HepG2 (cell line): ENCODE measurements around the gene KRTAP9-7. TPM values are rescaled to one million over a fixed set of nuclear protein-coding genes. Genes with fewer than 3 reads are reported as not detected.

Experiments
- ATAC-seq: fragments of 200-7000 bp; cut with Tn5 transposase; 3 replicates; pipeline ENCODE4 v1.9.1; 2020; ENCODE audit warnings: mild to moderate bottlenecking, moderate library complexity
- BruUV-seq: library from RNA; stranded (reverse); fragments of 400-500 nt; replicated peaks from 2 replicates; lab custom pipeline; 2021; lab: Mats Ljungman, UMichigan
- CTCF ChIA-PET: fragments of 300-600 bp; formaldehyde crosslinking; extraction: SDS; loops from one replicate; lab custom pipeline; 2021; ENCODE audit warnings: low total read pairs, inconsistent platforms, low intra/inter-chr PET ratio; lab: Yijun Ruan, JAX
- POLR2A ChIA-PET: fragments of 350-600 bp; sonication (Branson Sonifier 250); formaldehyde crosslinking; loops from one replicate; lab custom pipeline; 2020; ENCODE audit warnings: antibody characterized with exemption, inconsistent platforms; lab: Yijun Ruan, JAX
- DNase-seq: peaks from one replicate; pipeline ENCODE4 v3.0.0-alpha.2; 2015; ENCODE audit warnings: low spot score
- FAIRE-seq: peaks from 3 replicates; lab custom pipeline; 2011; peaks lifted over from hg19 to GRCh38; lab: Jason Lieb, UNC
- H2AFZ ChIP-seq: one replicate; pipeline ENCODE4 v1.6.1; 2011; ENCODE audit warnings: low read length, inconsistent platforms
- H3K27ac ChIP-seq: fragments of 300-600 bp; 3 replicates; pipeline ENCODE4 v1.8.0; 2011; ENCODE audit warnings: mixed run types, mild to moderate bottlenecking, mixed read lengths, low read length, inconsistent platforms; ENCODE audit not compliant: insufficient read depth; ENCODE audit errors: extremely low read length
- H3K27me3 ChIP-seq, 2 experiments: fragments of 200-600 bp in 1 of 2; 2 replicates in 1 of 2; 3 replicates in 1 of 2; pipeline versions ENCODE4 v1.6.0 to v1.8.0; 2011; ENCODE audit warnings: low read length in 2 of 2, mild to moderate bottlenecking in 2 of 2, moderate library complexity in 2 of 2, inconsistent platforms in 1 of 2; ENCODE audit not compliant: insufficient read depth in 2 of 2, control insufficient read depth in 1 of 2
- H3K36me3 ChIP-seq, 2 experiments: fragments of 200-600 bp in 1 of 2; replicated peaks in 1 of 2; 2 replicates in 1 of 2; 3 replicates in 1 of 2; pipeline versions ENCODE4 v1.5.1 to v1.8.0; 2011; ENCODE audit warnings: low read length in 2 of 2, inconsistent platforms in 1 of 2; ENCODE audit not compliant: insufficient read depth in 2 of 2, control insufficient read depth in 1 of 2
- H3K4me1 ChIP-seq: 2 replicates; pipeline ENCODE4 v1.5.1; 2012; ENCODE audit warnings: low read length, inconsistent platforms; ENCODE audit not compliant: insufficient read depth
- H3K4me2 ChIP-seq: 2 replicates; pipeline ENCODE4 v1.6.0; 2011; ENCODE audit warnings: low read depth, low read length, inconsistent platforms
- H3K4me3 ChIP-seq, 3 experiments: fragments of 200-600 bp in 1 of 3; sonication (generic), shearing (Covaris generic) in 1 of 3; replicated peaks in 1 of 3; 2 replicates each; pipeline ENCODE4 v1.5.1; 2011 to 2016; ENCODE audit warnings: low read length in 3 of 3, inconsistent platforms in 2 of 3, low read depth in 2 of 3, mild to moderate bottlenecking in 2 of 3, control low read depth in 1 of 3, mixed read lengths in 1 of 3; ENCODE audit not compliant: insufficient read depth in 1 of 3
- H3K79me2 ChIP-seq: one replicate; pipeline ENCODE4 v1.6.1; 2011; ENCODE audit warnings: low read length, inconsistent platforms; ENCODE audit not compliant: insufficient read depth
- H3K9ac ChIP-seq: 2 replicates; pipeline ENCODE4 v1.6.0; 2011; ENCODE audit warnings: mild to moderate bottlenecking, low read depth, low read length, inconsistent platforms; ENCODE audit not compliant: insufficient read depth
- H3K9me3 ChIP-seq: 2 replicates; pipeline ENCODE4 v1.5.1; 2012; ENCODE audit warnings: mild to moderate bottlenecking, low read length
- H4K20me1 ChIP-seq: 2 replicates; pipeline ENCODE4 v1.6.0; 2011; ENCODE audit warnings: inconsistent platforms, mild to moderate bottlenecking, low read length, moderate library complexity; ENCODE audit not compliant: insufficient read depth
- ARNTL ChIP-seq: sonication (generic); formaldehyde crosslinking; IDR thresholded peaks from 2 replicates; pipeline ENCODE4 v1.4.0; 2020; ENCODE audit warnings: mild to moderate bottlenecking, missing genetic modification reagents
- FOXO1 ChIP-seq: sonication (generic); formaldehyde crosslinking; IDR thresholded peaks from 2 replicates; pipeline ENCODE4 v1.4.0; 2020; ENCODE audit warnings: missing genetic modification reagents
- FOXO4 ChIP-seq: sonication (generic); formaldehyde crosslinking; conservative IDR thresholded peaks from 2 replicates; pipeline ENCODE4 v1.8.1; 2023; ENCODE audit warnings: missing genetic modification reagents
- GABPB1 ChIP-seq: IDR thresholded peaks from 2 replicates; pipeline ENCODE4 v1.6.1; 2016; ENCODE audit warnings: mild to moderate bottlenecking, missing genetic modification reagents, moderate library complexity, missing compliant biosample characterization
- HNF1B ChIP-seq: sonication (generic); formaldehyde crosslinking; IDR thresholded peaks from 2 replicates; pipeline ENCODE4 v1.5.1; 2020; ENCODE audit warnings: mild to moderate bottlenecking, moderate library complexity, missing genetic modification reagents
- TRAFD1 ChIP-seq: sonication (generic); formaldehyde crosslinking; IDR thresholded peaks from 2 replicates; pipeline ENCODE4 v1.5.1; 2020; ENCODE audit warnings: missing genetic modification reagents, mild to moderate bottlenecking, borderline replicate concordance
- ZC3H13 ChIP-seq: sonication (generic); formaldehyde crosslinking; IDR thresholded peaks from 2 replicates; pipeline ENCODE4 v1.8.1; 2023; ENCODE audit warnings: mild to moderate bottlenecking, missing genetic modification reagents, moderate library complexity
- ZFP36 ChIP-seq: fragments of 150-350 bp; IDR thresholded peaks from 2 replicates; pipeline ENCODE4 v1.6.1; 2018; ENCODE audit warnings: borderline replicate concordance, low read length, low read depth; ENCODE audit not compliant: partially characterized antibody
- ZNF350 ChIP-seq: sonication (generic); formaldehyde crosslinking; IDR thresholded peaks from 2 replicates; pipeline ENCODE4 v1.4.0; 2020; ENCODE audit warnings: mild to moderate bottlenecking, low read depth, missing genetic modification reagents, borderline replicate concordance
- ZNF772 ChIP-seq: sonication (generic); formaldehyde crosslinking; IDR thresholded peaks from 2 replicates; pipeline ENCODE4 v1.5.0; 2020; ENCODE audit warnings: mild to moderate bottlenecking, missing genetic modification reagents
- WGBS: methylation state at CpG from one replicate; pipeline ENCODE4 v1.1.6; 2017; ENCODE audit warnings: low lambda C conversion rate; 5-methylcytosine and 5-hydroxymethylcytosine counted together
- in situ Hi-C: cut with HindIII; loops from 2 replicates; pipeline ENCODE4 v1.10.0; 2017; ENCODE audit warnings: low pct_unique_long_range_greater_than_20kb; ENCODE audit not compliant: extremely low pct_ligation_motif_present
- intact Hi-C: fragments of 100-400 bp; cut with micrococcal nuclease; formaldehyde crosslinking; loops from one replicate; pipeline ENCODE4 v1.10.0; 2022; ENCODE audit not compliant: unreplicated experiment
- polyA plus RNA-seq, 8 experiments: library from polyadenylated mRNA; depleted of rRNA in 3 of 8; stranded (reverse) in 7 of 8; unstranded in 1 of 8; fragments of >200 nt; fragmentation: Illumina TruSeq in 4 of 8; extraction: Trizol in 4 of 8; gene quantifications; 2 replicates each; pipeline versions ENCODE4 v1.2.1 to v1.2.3, GENCODE V29; 2011 to 2016; ENCODE audit warnings: low read depth in 4 of 8, missing spikeins in 1 of 8, mixed read lengths in 1 of 8; ENCODE audit not compliant: insufficient read depth in 1 of 8
- total RNA-seq, 5 experiments: library from RNA; depleted of rRNA; stranded (reverse); fragments of >200 nt; fragmentation: Illumina TruSeq; extraction: Trizol; gene quantifications; 2 replicates each; pipeline ENCODE4 v1.2.3, GENCODE V29; 2016; ENCODE audit warnings: low read depth in 1 of 5

Gene KRTAP9-7
- total and polyA plus RNA-seq, 2 of the 13 experiments (the other 11 are each of a cell fraction or from before 2014, with no cell fraction given) = not detected

GRCh38 chr17:41265078-41265477 is 10.4 kb upstream of the KRTAP9-7 start, which contains the start of gene KRTAP9-6:
Gene KRTAP9-6, plus strand, starts transcription at chr17:41265378. Its CDS starts 0 bp downstream, at chr17:41265378.
- DNase-seq = no peak

More at GRCh38 chr17:41265078-41265477, 10.4 kb upstream of the KRTAP9-7 start, which contains the start of gene KRTAP9-6:
- H3K4me3 ChIP-seq = no peak within 1 kb of the TSS
- H3K9ac ChIP-seq = no peak within 1 kb of the TSS
- in situ Hi-C loops = no loop called here
- intact Hi-C loops = no loop called here
- no peaks in the 10 kb centered on the region for H4K20me1 ChIP-seq
- ATAC-seq = no peak
- no peaks in the 10 kb centered on the region for H3K4me1 ChIP-seq
- H3K27me3 ChIP-seq = no peaks in the 10 kb centered on the region; a peak in 1 of 5 replicates
- CTCF ChIA-PET = no interaction called here
- H3K27ac ChIP-seq = no peak within 1 kb of the TSS
- H3K36me3 ChIP-seq = no peaks in the 10 kb centered on the region
- TF ChIP-seq ZNF772 (CRISPR knock-in tag) (no peak), FOXO1 (CRISPR knock-in tag) (no peak), TRAFD1 (no peak), GABPB1 (no peak), FOXO4 (CRISPR knock-in tag) (no peak), ZC3H13 (CRISPR knock-in tag) (no peak), ARNTL (no peak), ZFP36 (no peak), ZNF350 (CRISPR knock-in tag) (no peak), HNF1B (CRISPR knock-in tag) (no peak)
- TF ChIP-seq, all 625 proteins: peak for 0
- no TSS peak for BruUV-seq
- no peaks in the 10 kb centered on the region for H3K79me2 ChIP-seq
- POLR2A ChIA-PET = no interaction called here
- H2AFZ ChIP-seq = no peak within 1 kb of the TSS
- no peak for FAIRE-seq
- no peaks in the 10 kb centered on the region for H3K9me3 ChIP-seq
- H3K4me2 ChIP-seq = no peak within 1 kb of the TSS
- WGBS = 0% methylated on average over 2 of the region's 2 CpGs
